SU-DHL-6 (cell line): ENCODE data around the gene NOP53.

Source experiments
- CTCF ChIP-seq: fragments of 200-600 bp; sonication (generic); IDR thresholded peaks from one replicate; pipeline ENCODE4 v1.5.1; 2017; ENCODE audit warnings: antibody characterized with exemption, mild to moderate bottlenecking, low read length, moderate library complexity; ENCODE audit not compliant: insufficient read depth, poor library complexity, severe bottlenecking
- EZH2phosphoT487 ChIP-seq: fragments of 200-600 bp; sonication (generic), shearing (Covaris generic); conservative IDR thresholded peaks from 2 replicates; pipeline ENCODE4 v1.6.1; 2018; ENCODE audit warnings: mild to moderate bottlenecking, antibody characterized with exemption, low read length, moderate library complexity, mixed read lengths

- TF ChIP-seq CTCF (no peak), EZH2phosphoT487 (no peak)
Measured at GRCh38 chr19:47762151-47762550, 16.8 kb downstream of the NOP53 start.
